GM12878 (cell line): ENCODE measurements around the gene SEMA3D. TPM values are rescaled to one million over a fixed set of nuclear protein-coding genes. Genes with fewer than 3 reads are reported as not detected.

Experiments
- ATAC-seq: fragments of 200-7000 bp; cut with Tn5 transposase; 3 replicates; pipeline ENCODE4 v1.9.1; 2020; ENCODE audit warnings: mild to moderate bottlenecking, moderate library complexity
- BruUV-seq: library from RNA; stranded (reverse); fragments of 400-500 nt; replicated peaks from 2 replicates; lab custom pipeline; 2021; lab: Mats Ljungman, UMichigan
- CTCF ChIA-PET: fragments of 300-600 bp; sonication (Branson Sonifier 250); formaldehyde crosslinking; extraction: SDS; loops from one replicate; lab custom pipeline; 2021; ENCODE audit warnings: inconsistent platforms; lab: Yijun Ruan, JAX
- POLR2A ChIA-PET: fragments of 350-600 bp; formaldehyde crosslinking; extraction: SDS; loops from one replicate; lab custom pipeline; 2021; ENCODE audit warnings: inconsistent platforms; lab: Charles Lee
- RAD21 ChIA-PET: fragments of 300-600 bp; sonication (Branson Sonifier 250); formaldehyde crosslinking; loops from one replicate; lab custom pipeline; 2023; ENCODE audit warnings: antibody characterized with exemption; ENCODE audit not compliant: unreplicated experiment; lab: Charles Lee
- SMC1A ChIA-PET: fragments of 300-600 bp; sonication (Branson Sonifier 250); formaldehyde crosslinking; loops from one replicate; lab custom pipeline; 2023; ENCODE audit not compliant: unreplicated experiment, uncharacterized antibody; lab: Charles Lee
- DNase-seq: peaks from one replicate; pipeline ENCODE4 v3.0.0-alpha.2; 2011; ENCODE audit warnings: low read depth, low spot score
- FAIRE-seq: peaks from 3 replicates; lab custom pipeline; 2011; peaks lifted over from hg19 to GRCh38; lab: Jason Lieb, UNC
- H2AFZ ChIP-seq: 2 replicates; pipeline ENCODE4 v1.6.0; 2011; ENCODE audit warnings: low read depth, low read length, control low read depth; ENCODE audit not compliant: control insufficient read depth
- H3K27ac ChIP-seq: 2 replicates; pipeline ENCODE4 v1.5.1; 2011; ENCODE audit warnings: control low read depth; ENCODE audit not compliant: control insufficient read depth, insufficient read depth
- H3K27me3 ChIP-seq, 2 experiments: replicated peaks in 1 of 2; 2 replicates each; pipeline versions ENCODE4 v1.6.0 to v1.6.1; 2011; ENCODE audit warnings: low read length in 1 of 2; ENCODE audit not compliant: control insufficient read depth in 2 of 2, insufficient read depth in 2 of 2
- H3K36me3 ChIP-seq, 2 experiments: 2 replicates each; pipeline ENCODE4 v1.5.1; 2011; ENCODE audit warnings: low read length in 1 of 2; ENCODE audit not compliant: control insufficient read depth in 2 of 2, insufficient read depth in 2 of 2
- H3K4me1 ChIP-seq: 2 replicates; pipeline ENCODE4 v1.6.1; 2011; ENCODE audit warnings: mild to moderate bottlenecking, low read length, moderate library complexity, mixed read lengths; ENCODE audit not compliant: control insufficient read depth, insufficient read depth
- H3K4me2 ChIP-seq: 2 replicates; pipeline ENCODE4 v1.6.0; 2011; ENCODE audit warnings: control low read depth; ENCODE audit not compliant: control insufficient read depth, insufficient read depth
- H3K4me3 ChIP-seq: fragments of 200-600 bp; sonication (generic); 2 replicates; pipeline ENCODE4 v1.5.1; 2016
- H3K79me2 ChIP-seq: 2 replicates; pipeline ENCODE4 v1.6.0; 2011; ENCODE audit warnings: low read length; ENCODE audit not compliant: control insufficient read depth, insufficient read depth
- H3K9ac ChIP-seq: 2 replicates; pipeline ENCODE4 v1.8.0; 2011; ENCODE audit warnings: low read length, control low read depth, mixed read lengths; ENCODE audit not compliant: control insufficient read depth, insufficient read depth
- H3K9me3 ChIP-seq: replicated peaks from 3 replicates; pipeline ENCODE4 v1.5.1; 2011; ENCODE audit warnings: mild to moderate bottlenecking, low read length; ENCODE audit not compliant: control insufficient read depth, insufficient read depth
- H4K20me1 ChIP-seq: 2 replicates; pipeline ENCODE4 v1.6.0; 2011; ENCODE audit not compliant: control insufficient read depth, insufficient read depth
- ATF7 ChIP-seq: fragments of 450-650 bp; IDR thresholded peaks from 2 replicates; pipeline ENCODE4 v1.6.1; 2016; ENCODE audit warnings: low read depth, mild to moderate bottlenecking
- CTCF ChIP-seq, 3 experiments: IDR thresholded peaks in 2 of 3; conservative IDR thresholded peaks in 1 of 3; 2 replicates each; pipeline ENCODE4 v1.5.1; 2011; ENCODE audit warnings: low read depth in 3 of 3, low read length in 3 of 3, mild to moderate bottlenecking in 3 of 3, control low read depth in 2 of 3, moderate library complexity in 2 of 3, inconsistent platforms in 1 of 3, mixed read lengths in 1 of 3; ENCODE audit not compliant: control insufficient read depth in 2 of 3, insufficient read depth in 1 of 3; ENCODE audit errors: extremely low read depth in 1 of 3
- EED ChIP-seq: sonication (generic); IDR thresholded peaks from 2 replicates; pipeline ENCODE4 v1.6.1; 2016; ENCODE audit warnings: antibody characterized with exemption, low read depth
- MTA3 ChIP-seq: IDR thresholded peaks from 2 replicates; pipeline ENCODE4 v1.6.1; 2012; ENCODE audit warnings: low read length, inconsistent platforms, borderline replicate concordance
- NBN ChIP-seq: fragments of 450-650 bp; IDR thresholded peaks from 2 replicates; pipeline ENCODE4 v1.6.1; 2016
- POU2F2 ChIP-seq: IDR thresholded peaks from 3 replicates; pipeline ENCODE4 v1.6.1; 2011; ENCODE audit warnings: low read depth, mild to moderate bottlenecking, low read length, borderline replicate concordance
- RAD21 ChIP-seq: IDR thresholded peaks from 2 replicates; pipeline ENCODE4 v1.6.1; 2011; ENCODE audit warnings: mild to moderate bottlenecking, low read depth, low read length, moderate library complexity; ENCODE audit not compliant: insufficient read depth
- RB1 ChIP-seq: fragments of 450-650 bp; formaldehyde crosslinking; IDR thresholded peaks from 2 replicates; pipeline ENCODE4 v1.6.1; 2017; ENCODE audit warnings: mild to moderate bottlenecking, borderline replicate concordance
- RFX5 ChIP-seq: IDR thresholded peaks from 2 replicates; pipeline ENCODE4 v1.6.1; 2011; ENCODE audit warnings: low read depth, low read length, improper control_type of control experiment
- SMAD5 ChIP-seq: IDR thresholded peaks from 2 replicates; pipeline ENCODE4 v1.6.1; 2016; ENCODE audit warnings: antibody characterized with exemption, low read depth
- SMC3 ChIP-seq: IDR thresholded peaks from 2 replicates; pipeline ENCODE4 v1.6.1; 2011; ENCODE audit warnings: low read length, improper control_type of control experiment, borderline replicate concordance
- SREBF2 ChIP-seq: IDR thresholded peaks from 2 replicates; pipeline ENCODE4 v1.6.1; 2012; ENCODE audit warnings: mild to moderate bottlenecking, low read length
- STAT1 ChIP-seq: fragments of 450-650 bp; conservative IDR thresholded peaks from 2 replicates; pipeline ENCODE4 v1.6.1; 2014; ENCODE audit warnings: antibody characterized with exemption, mild to moderate bottlenecking
- TARDBP ChIP-seq: IDR thresholded peaks from 2 replicates; pipeline ENCODE4 v1.6.1; 2016; ENCODE audit warnings: borderline replicate concordance
- TCF12 ChIP-seq: IDR thresholded peaks from 2 replicates; pipeline ENCODE4 v1.6.1; 2011; ENCODE audit warnings: low read depth, mild to moderate bottlenecking, low read length
- USF1 ChIP-seq: IDR thresholded peaks from 2 replicates; pipeline ENCODE4 v1.6.1; 2011; ENCODE audit warnings: borderline replicate concordance, low read depth, mild to moderate bottlenecking, moderate library complexity, mixed read lengths, low read length; ENCODE audit not compliant: insufficient read depth; ENCODE audit errors: extremely low read length
- ZBED1 ChIP-seq: IDR thresholded peaks from 2 replicates; pipeline ENCODE4 v1.6.1; 2016; ENCODE audit warnings: borderline replicate concordance
- ZNF24 ChIP-seq: fragments of 450-650 bp; IDR thresholded peaks from 2 replicates; pipeline ENCODE4 v1.6.1; 2017; ENCODE audit warnings: antibody characterized with exemption, mild to moderate bottlenecking
- ZNF384 ChIP-seq: IDR thresholded peaks from 2 replicates; pipeline ENCODE4 v1.6.1; 2012; ENCODE audit warnings: low read depth, mild to moderate bottlenecking, low read length, improper control_type of control experiment, borderline replicate concordance
- ZSCAN29 ChIP-seq: fragments of 450-650 bp; IDR thresholded peaks from 2 replicates; pipeline ENCODE4 v1.6.1; 2017; ENCODE audit warnings: mild to moderate bottlenecking, moderate library complexity
- in situ Hi-C: fragments of 300-500 bp; cut with MboI; formaldehyde crosslinking; loops from 9 replicates; pipeline ENCODE4 v1.14.3; 2018; ENCODE audit warnings: mixed read lengths
- intact Hi-C: fragments of 100-400 bp; cut with micrococcal nuclease; formaldehyde crosslinking; loops from one replicate; pipeline ENCODE4 v1.14.2; 2022; ENCODE audit not compliant: unreplicated experiment
- polyA plus RNA-seq, 11 experiments: library from polyadenylated mRNA; depleted of rRNA in 4 of 11; unstranded in 6 of 11; stranded (reverse) in 5 of 11; fragments of >200 nt; fragmentation: Nextera tagmentation in 4 of 11; fragmentation: Illumina TruSeq in 1 of 11; extraction: Ambion mirVana in 4 of 11; extraction: Trizol in 1 of 11; gene quantifications; 1 replicate in 1 of 11; 2 replicates in 10 of 11; pipeline versions ENCODE4 v1.2.1 to v1.2.3, GENCODE V29; 2011 to 2016; ENCODE audit warnings: inconsistent platforms in 2 of 11, missing spikeins in 2 of 11, low read depth in 1 of 11
- total RNA-seq, 4 experiments: library from RNA; depleted of rRNA in 3 of 4; stranded (reverse); fragments of >200 nt in 3 of 4; fragmentation: Illumina TruSeq in 1 of 4; extraction: Trizol in 1 of 4; gene quantifications; 2 replicates each; pipeline versions ENCODE4 v1.2.1 to v1.2.3, GENCODE V29; 2013 to 2021
- TF ChIP-seq, protein P1 (sequence below): IDR thresholded peaks from 2 replicates; pipeline ENCODE4 v1.6.1; 2012; ENCODE audit warnings: low read depth, low read length, improper control_type of control experiment

Gene SEMA3D
- total and polyA plus RNA-seq, 10 of the 15 experiments (the other 5 are each of a cell fraction or from before 2014, with no cell fraction given), result 0.04 TPM; not detected in 9

- H4K20me1 ChIP-seq, result no peaks in the 10 kb centered on the region
- in situ Hi-C loops (loop anchor here (25.0 kb wide), 1 partner anchor 706 kb away; no protein-coding TSS in a partner anchor), intact Hi-C loops (loop anchor here (1.0 to 5.0 kb wide), 4 partner anchors 523 to 1438 kb away; no protein-coding TSS in a partner anchor)
- DNase-seq (no peak), ATAC-seq (peak; percentile 56), FAIRE-seq (no peak)
- POLR2A ChIA-PET, result no interaction called here
- H3K4me1 ChIP-seq, result no peaks in the 10 kb centered on the region
- CTCF ChIA-PET, result interaction anchor here (0.6 to 9.3 kb wide), 8 partner anchors 11 to 1095 kb away, joined by 3 to 45 read pairs (median 4); no protein-coding TSS in a partner anchor
- H3K9me3 ChIP-seq, result no peaks in the 10 kb centered on the region
- RAD21 ChIA-PET, result interaction anchor here (1.7 kb wide), 1 partner anchor 525 kb away, joined by 4 read pairs; no protein-coding TSS in a partner anchor
- H2AFZ ChIP-seq, result no peak overlapping the region
- SMC1A ChIA-PET, result interaction anchor here (0.7 to 1.5 kb wide), 3 partner anchors 521 to 1095 kb away, joined by 3 to 4 read pairs (median 3); no protein-coding TSS in a partner anchor
- no peaks in the 10 kb centered on the region for H3K27me3 ChIP-seq
- H3K79me2 ChIP-seq, result no peaks in the 10 kb centered on the region
- no peak overlapping the region for H3K4me3 ChIP-seq
- no TSS peak for BruUV-seq
- H3K27ac ChIP-seq, result no peak overlapping the region
- H3K36me3 ChIP-seq, result no peaks in the 10 kb centered on the region
- H3K4me2 ChIP-seq, result no peak overlapping the region
- H3K9ac ChIP-seq, result no peak overlapping the region
- TF ChIP-seq RAD21, result peak; percentile 44
- TF ChIP-seq ZBED1, result no peak
- TF ChIP-seq SREBF2, result no peak
- TF ChIP-seq POU2F2, result no peak
- TF ChIP-seq ZSCAN29, result no peak
- no peak for TF ChIP-seq RFX5
- no peak for TF ChIP-seq RB1
- TF ChIP-seq ZNF24, result peak; percentile 88
- TF ChIP-seq, protein P1, sequence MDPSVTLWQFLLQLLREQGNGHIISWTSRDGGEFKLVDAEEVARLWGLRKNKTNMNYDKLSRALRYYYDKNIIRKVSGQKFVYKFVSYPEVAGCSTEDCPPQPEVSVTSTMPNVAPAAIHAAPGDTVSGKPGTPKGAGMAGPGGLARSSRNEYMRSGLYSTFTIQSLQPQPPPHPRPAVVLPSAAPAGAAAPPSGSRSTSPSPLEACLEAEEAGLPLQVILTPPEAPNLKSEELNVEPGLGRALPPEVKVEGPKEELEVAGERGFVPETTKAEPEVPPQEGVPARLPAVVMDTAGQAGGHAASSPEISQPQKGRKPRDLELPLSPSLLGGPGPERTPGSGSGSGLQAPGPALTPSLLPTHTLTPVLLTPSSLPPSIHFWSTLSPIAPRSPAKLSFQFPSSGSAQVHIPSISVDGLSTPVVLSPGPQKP, result no peak
- TF ChIP-seq SMAD5, result no peak
- TF ChIP-seq SMC3, result peak; percentile 49; the same call in 1 of the 2 replicates
- TF ChIP-seq TARDBP, result no peak
- no peak for TF ChIP-seq EED
- TF ChIP-seq NBN, result no peak
- TF ChIP-seq ZNF384, result no peak
- TF ChIP-seq USF1, result no peak
- no peak for TF ChIP-seq MTA3
- TF ChIP-seq STAT1, result no peak
- no peak for TF ChIP-seq ATF7
- TF ChIP-seq CTCF (IDR thresholded peaks at IDR 0.05 in 2 of 3, conservative IDR thresholded peaks at IDR 0.05 in 1 of 3; ENCODE audit: control insufficient read depth in 2 of 3, extremely low read depth in 1 of 3, insufficient read depth in 1 of 3, low read depth in 3 of 3, low read length in 3 of 3), result peak; percentile 22 to 52 (median 42); a peak in 5 of 6 replicates
- no peak for TF ChIP-seq TCF12
Observed at GRCh38 chr7:85030893-85031292, 156.0 kb downstream of the SEMA3D start.
